ENCODE measurements around the gene ITGA11. TPM values are rescaled to one million over a fixed set of nuclear protein-coding genes. Genes with fewer than 3 reads are reported as not detected.

Gene ITGA11
- total RNA-seq, 1 donor from 2014 or later, result not detected

DNA sequence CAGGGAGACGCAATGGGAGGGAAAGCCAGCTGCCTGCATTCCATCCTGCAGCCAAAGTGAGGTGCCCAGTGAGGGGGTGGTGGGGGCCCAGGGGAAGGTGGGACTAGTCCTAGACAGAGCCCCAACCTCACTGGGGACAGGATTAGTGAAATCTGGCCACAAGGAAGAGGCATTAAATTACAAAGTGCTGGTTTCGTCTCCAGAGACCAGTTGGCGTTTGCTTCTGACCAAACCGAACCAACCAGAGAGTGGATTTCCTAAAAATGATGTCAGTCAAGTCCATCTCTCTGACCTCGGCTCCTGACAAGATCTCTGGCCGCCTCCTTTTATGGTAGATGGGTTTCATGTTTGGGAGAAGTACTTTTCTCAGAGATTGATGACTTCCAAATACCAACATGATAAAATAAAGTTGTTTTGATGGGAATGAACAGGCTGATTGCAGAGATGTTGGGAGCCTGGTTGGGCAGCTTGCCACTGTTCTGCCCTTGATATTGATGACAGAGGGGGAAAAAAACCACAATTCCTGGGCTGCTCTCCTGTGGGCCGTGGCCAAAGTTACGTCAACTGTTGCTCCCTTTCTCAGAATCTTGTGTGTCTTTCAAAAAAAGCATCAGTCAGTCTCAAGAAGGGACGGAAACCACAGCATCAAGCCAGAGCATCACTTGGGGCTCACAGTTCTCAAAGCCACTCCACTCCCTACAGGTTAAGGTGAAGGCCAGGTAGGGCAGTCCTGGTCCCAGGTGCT lies 24.6 kb downstream of the ITGA11 start:
- Mint-ChIP-seq H3K4me1 (ENCODE audit: low read depth) (peaks cover 8% of the 10 kb centered on the region), H3K9me3 (ENCODE audit: low read depth) (no peaks in the 10 kb centered on the region), H3K4me3 (ENCODE audit: low read depth) (no peak overlapping the region), H3K27me3 (peaks cover 11% of the 10 kb centered on the region), H3K27ac (no peak overlapping the region), H3K36me3 (ENCODE audit: insufficient read depth) (no peaks in the 10 kb centered on the region)
- TF ChIP-seq, protein P1, sequence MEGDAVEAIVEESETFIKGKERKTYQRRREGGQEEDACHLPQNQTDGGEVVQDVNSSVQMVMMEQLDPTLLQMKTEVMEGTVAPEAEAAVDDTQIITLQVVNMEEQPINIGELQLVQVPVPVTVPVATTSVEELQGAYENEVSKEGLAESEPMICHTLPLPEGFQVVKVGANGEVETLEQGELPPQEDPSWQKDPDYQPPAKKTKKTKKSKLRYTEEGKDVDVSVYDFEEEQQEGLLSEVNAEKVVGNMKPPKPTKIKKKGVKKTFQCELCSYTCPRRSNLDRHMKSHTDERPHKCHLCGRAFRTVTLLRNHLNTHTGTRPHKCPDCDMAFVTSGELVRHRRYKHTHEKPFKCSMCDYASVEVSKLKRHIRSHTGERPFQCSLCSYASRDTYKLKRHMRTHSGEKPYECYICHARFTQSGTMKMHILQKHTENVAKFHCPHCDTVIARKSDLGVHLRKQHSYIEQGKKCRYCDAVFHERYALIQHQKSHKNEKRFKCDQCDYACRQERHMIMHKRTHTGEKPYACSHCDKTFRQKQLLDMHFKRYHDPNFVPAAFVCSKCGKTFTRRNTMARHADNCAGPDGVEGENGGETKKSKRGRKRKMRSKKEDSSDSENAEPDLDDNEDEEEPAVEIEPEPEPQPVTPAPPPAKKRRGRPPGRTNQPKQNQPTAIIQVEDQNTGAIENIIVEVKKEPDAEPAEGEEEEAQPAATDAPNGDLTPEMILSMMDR (IDR thresholded peaks at IDR 0.05; ENCODE audit: unreplicated experiment), result no peak
- DNase-seq (ENCODE audit: low spot score, unreplicated experiment), result no peak

DNA sequence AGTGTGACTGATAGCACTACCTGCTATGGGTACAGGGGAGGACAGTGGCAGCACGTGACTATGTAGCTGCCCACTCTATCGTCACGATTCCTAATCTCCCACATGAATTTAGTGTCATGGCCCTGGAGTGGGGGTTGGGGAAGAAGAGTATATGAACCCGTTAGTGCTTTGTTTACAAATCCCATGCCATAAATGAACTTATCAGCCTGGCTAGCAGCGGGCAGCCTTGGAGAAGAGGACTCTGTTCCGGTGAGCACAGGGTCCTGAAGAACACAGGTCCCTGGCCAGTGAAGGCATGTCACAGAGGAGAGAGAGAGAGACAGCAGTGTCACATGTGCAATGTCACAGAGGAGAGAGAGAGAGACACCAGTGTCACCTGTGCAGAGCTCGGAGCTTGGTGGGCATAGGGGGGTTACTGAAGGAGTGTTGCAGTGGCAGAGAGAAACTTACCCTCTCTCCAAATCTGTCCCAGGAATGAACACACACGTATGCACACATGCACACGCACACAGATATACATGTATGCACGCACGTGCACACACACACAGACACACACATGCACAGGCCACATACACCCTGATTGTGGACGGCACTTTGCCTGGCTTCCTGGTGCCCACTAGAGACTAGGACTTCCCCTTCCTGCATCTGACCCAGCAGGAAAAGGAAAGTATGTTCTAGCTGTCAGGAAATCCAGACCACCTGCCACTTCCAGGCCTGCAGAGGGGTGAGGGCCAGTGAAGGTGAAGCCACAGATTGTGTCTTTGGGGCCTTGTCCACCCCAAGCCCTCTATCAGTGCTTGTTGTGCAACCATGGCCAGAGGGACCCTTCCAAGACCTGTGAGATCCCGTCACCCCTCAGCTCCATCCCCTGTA lies 26.3 kb downstream of the ITGA11 start:
- Mint-ChIP-seq H3K36me3 (ENCODE audit: insufficient read depth) (no peaks in the 10 kb centered on the region), H3K4me3 (ENCODE audit: low read depth) (no peak overlapping the region), H3K9me3 (ENCODE audit: low read depth) (no peaks in the 10 kb centered on the region), H3K4me1 (ENCODE audit: low read depth) (peaks cover 8% of the 10 kb centered on the region), H3K27me3 (peaks cover 11% of the 10 kb centered on the region), H3K27ac (no peak overlapping the region)
- no peak for DNase-seq (ENCODE audit: low spot score, unreplicated experiment)
- TF ChIP-seq, protein P1 (IDR thresholded peaks at IDR 0.05; ENCODE audit: unreplicated experiment), result no peak

DNA sequence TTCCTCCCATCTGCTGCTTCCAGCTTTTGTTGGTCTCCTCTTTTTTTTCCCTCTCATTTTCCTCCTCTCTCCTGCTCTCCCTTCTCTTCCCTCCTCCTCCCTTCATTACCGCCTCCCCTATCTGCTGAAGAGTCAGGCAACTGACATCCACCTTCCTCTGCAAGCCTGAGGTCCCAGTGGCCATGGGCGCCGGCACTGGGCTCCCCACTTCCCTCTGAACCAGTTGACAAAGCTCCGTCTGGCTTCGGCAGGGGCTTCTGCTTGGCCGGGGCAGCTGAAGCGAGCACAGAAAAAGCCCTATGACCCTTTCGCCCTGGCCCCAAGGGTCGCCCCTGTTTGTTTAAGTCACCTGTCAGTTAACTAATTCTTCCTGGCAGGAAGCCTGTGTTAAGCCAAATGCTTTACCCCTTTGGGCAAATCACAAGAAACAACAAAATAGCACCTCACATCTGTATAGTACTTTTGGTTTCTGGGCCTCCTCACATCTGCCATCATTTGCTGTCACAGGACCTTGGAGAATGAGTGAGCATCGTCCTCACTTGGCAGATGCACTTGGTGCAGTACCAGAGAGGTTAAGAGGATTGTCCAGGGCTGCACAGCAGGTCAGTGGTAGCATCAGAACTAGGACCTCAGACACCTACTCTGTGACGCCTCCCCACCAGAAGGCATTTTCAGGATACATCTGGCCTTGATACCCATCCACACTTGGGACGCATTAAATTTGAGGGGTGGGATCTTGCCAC lies 27.7 kb downstream of the ITGA11 start:
- peaks cover 5% of the 10 kb centered on the region for H3K27me3 Mint-ChIP-seq
- DNase-seq (ENCODE audit: low spot score, unreplicated experiment), result no peak
- H3K9me3 Mint-ChIP-seq (ENCODE audit: low read depth), result no peaks in the 10 kb centered on the region
- no peak overlapping the region for H3K4me3 Mint-ChIP-seq (ENCODE audit: low read depth)
- no peak overlapping the region for H3K27ac Mint-ChIP-seq
- peaks cover 14% of the 10 kb centered on the region for H3K4me1 Mint-ChIP-seq (ENCODE audit: low read depth)
- H3K36me3 Mint-ChIP-seq (ENCODE audit: insufficient read depth), result no peaks in the 10 kb centered on the region
- TF ChIP-seq, protein P1 (IDR thresholded peaks at IDR 0.05; ENCODE audit: unreplicated experiment), result no peak

DNA sequence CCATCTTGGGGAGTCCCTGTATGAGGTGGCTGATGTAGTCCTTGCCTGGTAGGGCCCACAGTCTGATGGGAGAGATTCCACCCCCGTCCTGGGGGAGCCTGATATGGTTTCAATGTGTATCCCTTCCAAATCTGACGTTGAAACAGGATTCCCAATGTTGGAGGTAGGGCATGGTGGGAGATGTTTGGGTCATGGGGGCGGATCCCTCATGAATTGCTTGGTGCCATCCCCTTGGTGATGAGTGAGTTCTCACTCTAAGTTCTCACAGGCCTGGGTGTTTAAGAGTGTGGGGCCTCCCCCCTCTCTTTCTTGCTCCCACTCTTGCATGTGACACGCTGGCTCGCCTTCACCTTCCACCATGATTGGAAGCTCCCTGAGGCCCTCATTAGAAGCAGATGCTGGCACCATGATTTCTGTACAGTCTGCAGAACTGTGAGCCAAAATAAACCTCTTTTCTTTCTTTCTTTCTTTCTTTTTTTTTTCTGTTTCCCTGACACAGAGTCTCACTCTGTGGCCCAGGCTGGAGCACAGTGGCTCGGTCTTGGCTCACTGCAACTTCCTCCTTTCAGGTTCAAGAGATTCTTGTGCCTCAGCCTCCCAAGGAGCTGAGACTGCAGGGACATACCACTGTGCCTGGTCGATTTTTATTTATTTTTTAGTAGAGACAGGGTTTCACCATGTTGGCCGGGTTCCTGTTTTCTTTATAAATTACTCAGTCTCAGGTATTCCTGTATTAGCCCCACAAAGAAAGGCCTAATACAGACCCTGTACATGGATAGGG lies 28.6 kb downstream of the ITGA11 start:
- no peak overlapping the region for H3K4me3 Mint-ChIP-seq (ENCODE audit: low read depth)
- TF ChIP-seq, protein P1 (IDR thresholded peaks at IDR 0.05; ENCODE audit: unreplicated experiment), result no peak
- H3K9me3 Mint-ChIP-seq (ENCODE audit: low read depth), result no peaks in the 10 kb centered on the region
- peaks cover 4% of the 10 kb centered on the region for H3K27me3 Mint-ChIP-seq
- peaks cover 14% of the 10 kb centered on the region for H3K4me1 Mint-ChIP-seq (ENCODE audit: low read depth)
- no peak overlapping the region for H3K27ac Mint-ChIP-seq
- no peak for DNase-seq (ENCODE audit: low spot score, unreplicated experiment)
- H3K36me3 Mint-ChIP-seq (ENCODE audit: insufficient read depth), result no peaks in the 10 kb centered on the region
